K562 (cell line): Measurements from ENCODE around the gene CEP41. TPM values are rescaled to one million over a fixed set of nuclear protein-coding genes. Genes with fewer than 3 reads are reported as not detected.

ENCODE experiments used
- CBFA2T3 ChIP-seq: fragments of 450-650 bp; IDR thresholded peaks from 2 replicates; pipeline ENCODE4 v1.6.1; 2017
- MTA2 ChIP-seq: fragments of 450-650 bp; IDR thresholded peaks from 2 replicates; pipeline ENCODE4 v1.6.1; 2016; ENCODE audit warnings: low read depth
- MYBL2 ChIP-seq, 2 experiments: fragments of 450-650 bp in 1 of 2; sonication (generic) in 1 of 2; formaldehyde crosslinking in 1 of 2; IDR thresholded peaks; 2 replicates each; pipeline versions ENCODE4 v1.6.1 to v1.8.1; 2017 to 2022; ENCODE audit warnings: borderline replicate concordance in 1 of 2, inconsistent platforms in 1 of 2, low read depth in 1 of 2, mild to moderate bottlenecking in 1 of 2, missing genetic modification reagents in 1 of 2, moderate library complexity in 1 of 2
- NFE2L1 ChIP-seq: fragments of 450-650 bp; IDR thresholded peaks from 2 replicates; pipeline ENCODE4 v1.6.1; 2016; ENCODE audit warnings: missing genetic modification characterization, low read depth, mild to moderate bottlenecking, missing compliant biosample characterization, moderate library complexity, borderline replicate concordance
- PHF8 ChIP-seq: fragments of 200-600 bp; sonication (generic); IDR thresholded peaks from 2 replicates; pipeline ENCODE4 v1.6.1; 2012; ENCODE audit warnings: mixed run types, mild to moderate bottlenecking, inconsistent platforms, low read length, moderate library complexity, borderline replicate concordance
- RFX5 ChIP-seq: IDR thresholded peaks from 2 replicates; pipeline ENCODE4 v1.6.1; 2011; ENCODE audit warnings: low read depth, mild to moderate bottlenecking, improper control_type of control experiment, low read length
- SLC30A9 ChIP-seq: fragments of 250-450 bp; sonication (Bioruptor Pico); IDR thresholded peaks from 2 replicates; pipeline ENCODE4 v1.8.0; 2022; ENCODE audit warnings: mild to moderate bottlenecking, moderate library complexity
- SMARCA5 ChIP-seq: fragments of 450-650 bp; IDR thresholded peaks from 2 replicates; pipeline ENCODE4 v1.6.1; 2016
- TOE1 ChIP-seq, 2 experiments: fragments of 450-650 bp in 1 of 2; sonication (generic) in 1 of 2; formaldehyde crosslinking in 1 of 2; IDR thresholded peaks; 2 replicates each; pipeline versions ENCODE4 v1.7.1 to v1.8.0; 2016 to 2022; ENCODE audit warnings: borderline replicate concordance in 2 of 2, mild to moderate bottlenecking in 2 of 2, antibody characterized with exemption in 1 of 2, inconsistent platforms in 1 of 2, low read depth in 1 of 2, missing genetic modification reagents in 1 of 2, moderate library complexity in 1 of 2
- TRIM25 ChIP-seq: fragments of 450-650 bp; IDR thresholded peaks from 2 replicates; pipeline ENCODE4 v1.7.0; 2016; ENCODE audit warnings: borderline replicate concordance
- WHSC1 ChIP-seq: IDR thresholded peaks from one replicate; pipeline ENCODE4 v1.6.1; 2012; ENCODE audit warnings: low read length, control low read depth, inconsistent platforms
- YY1 ChIP-seq, 3 experiments: IDR thresholded peaks; 2 replicates each; pipeline ENCODE4 v1.6.1; 2011; ENCODE audit warnings: low read length in 2 of 3, mild to moderate bottlenecking in 2 of 3, moderate library complexity in 2 of 3, borderline replicate concordance in 1 of 3, control low read depth in 1 of 3, low read depth in 1 of 3; ENCODE audit not compliant: insufficient read depth in 3 of 3, insufficient replicate concordance in 2 of 3, control insufficient read depth in 1 of 3, insufficient read length in 1 of 3; ENCODE audit errors: extremely low read depth in 1 of 3
- ZNF695 ChIP-seq: fragments of 450-650 bp; formaldehyde crosslinking; IDR thresholded peaks from 2 replicates; pipeline ENCODE4 v1.4.0; 2020; ENCODE audit warnings: mild to moderate bottlenecking, moderate library complexity
- ZNF778 ChIP-seq: fragments of 450-650 bp; formaldehyde crosslinking; IDR thresholded peaks from 2 replicates; pipeline ENCODE4 v1.4.0; 2020; ENCODE audit warnings: mild to moderate bottlenecking, moderate library complexity
- polyA plus RNA-seq, 8 experiments: library from polyadenylated mRNA; depleted of rRNA in 4 of 8; stranded (reverse) in 5 of 8; unstranded in 3 of 8; fragments of >200 nt; fragmentation: Nextera tagmentation in 2 of 8; fragmentation: Illumina TruSeq in 1 of 8; extraction: Ambion mirVana in 2 of 8; extraction: Trizol in 1 of 8; gene quantifications; 2 replicates each; pipeline versions ENCODE4 v1.2.1 to v1.2.3, GENCODE V29; 2011 to 2014; ENCODE audit warnings: inconsistent platforms in 1 of 8, missing spikeins in 1 of 8
- total RNA-seq, 7 experiments: library from RNA; depleted of rRNA in 6 of 7; stranded (reverse); fragments of >200 nt in 6 of 7; fragmentation: Illumina TruSeq in 2 of 7; extraction: Trizol in 2 of 7; gene quantifications; 2 replicates each; pipeline versions ENCODE4 v1.2.1 to v1.2.3, GENCODE V29; 2011 to 2021; ENCODE audit warnings: low replicate concordance in 1 of 7
- TF ChIP-seq, protein P1 (sequence below): fragments of 200-400 bp; formaldehyde crosslinking; IDR thresholded peaks from 2 replicates; pipeline ENCODE4 v1.6.1; 2017; ENCODE audit warnings: mild to moderate bottlenecking, low read depth, low read length, moderate library complexity
- TF ChIP-seq, protein P2 (sequence below): fragments of 450-650 bp; IDR thresholded peaks from 2 replicates; pipeline ENCODE4 v1.7.1; 2018; ENCODE audit warnings: mild to moderate bottlenecking, low read depth; ENCODE audit not compliant: partially characterized antibody

CEP41 gene
- total and polyA plus RNA-seq, 9 of the 15 experiments (the other 6 are each of a cell fraction or from before 2014, with no cell fraction given) = 1.5 to 15.5 (median 6.4) TPM

- TF ChIP-seq, protein P1, sequence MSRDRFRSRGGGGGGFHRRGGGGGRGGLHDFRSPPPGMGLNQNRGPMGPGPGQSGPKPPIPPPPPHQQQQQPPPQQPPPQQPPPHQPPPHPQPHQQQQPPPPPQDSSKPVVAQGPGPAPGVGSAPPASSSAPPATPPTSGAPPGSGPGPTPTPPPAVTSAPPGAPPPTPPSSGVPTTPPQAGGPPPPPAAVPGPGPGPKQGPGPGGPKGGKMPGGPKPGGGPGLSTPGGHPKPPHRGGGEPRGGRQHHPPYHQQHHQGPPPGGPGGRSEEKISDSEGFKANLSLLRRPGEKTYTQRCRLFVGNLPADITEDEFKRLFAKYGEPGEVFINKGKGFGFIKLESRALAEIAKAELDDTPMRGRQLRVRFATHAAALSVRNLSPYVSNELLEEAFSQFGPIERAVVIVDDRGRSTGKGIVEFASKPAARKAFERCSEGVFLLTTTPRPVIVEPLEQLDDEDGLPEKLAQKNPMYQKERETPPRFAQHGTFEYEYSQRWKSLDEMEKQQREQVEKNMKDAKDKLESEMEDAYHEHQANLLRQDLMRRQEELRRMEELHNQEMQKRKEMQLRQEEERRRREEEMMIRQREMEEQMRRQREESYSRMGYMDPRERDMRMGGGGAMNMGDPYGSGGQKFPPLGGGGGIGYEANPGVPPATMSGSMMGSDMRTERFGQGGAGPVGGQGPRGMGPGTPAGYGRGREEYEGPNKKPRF = no peak
- no peak for TF ChIP-seq MTA2
- TF ChIP-seq SLC30A9 (CRISPR knock-in tag) = no peak
- TF ChIP-seq ZNF695 (CRISPR knock-in tag) = no peak
- TF ChIP-seq PHF8 = peak; percentile 34; the same call in 1 of the 2 replicates
- no peak for TF ChIP-seq SMARCA5
- no peak for TF ChIP-seq WHSC1
- TF ChIP-seq NFE2L1 (tag) = no peak
- no peak for TF ChIP-seq TRIM25
- TF ChIP-seq, protein P2, sequence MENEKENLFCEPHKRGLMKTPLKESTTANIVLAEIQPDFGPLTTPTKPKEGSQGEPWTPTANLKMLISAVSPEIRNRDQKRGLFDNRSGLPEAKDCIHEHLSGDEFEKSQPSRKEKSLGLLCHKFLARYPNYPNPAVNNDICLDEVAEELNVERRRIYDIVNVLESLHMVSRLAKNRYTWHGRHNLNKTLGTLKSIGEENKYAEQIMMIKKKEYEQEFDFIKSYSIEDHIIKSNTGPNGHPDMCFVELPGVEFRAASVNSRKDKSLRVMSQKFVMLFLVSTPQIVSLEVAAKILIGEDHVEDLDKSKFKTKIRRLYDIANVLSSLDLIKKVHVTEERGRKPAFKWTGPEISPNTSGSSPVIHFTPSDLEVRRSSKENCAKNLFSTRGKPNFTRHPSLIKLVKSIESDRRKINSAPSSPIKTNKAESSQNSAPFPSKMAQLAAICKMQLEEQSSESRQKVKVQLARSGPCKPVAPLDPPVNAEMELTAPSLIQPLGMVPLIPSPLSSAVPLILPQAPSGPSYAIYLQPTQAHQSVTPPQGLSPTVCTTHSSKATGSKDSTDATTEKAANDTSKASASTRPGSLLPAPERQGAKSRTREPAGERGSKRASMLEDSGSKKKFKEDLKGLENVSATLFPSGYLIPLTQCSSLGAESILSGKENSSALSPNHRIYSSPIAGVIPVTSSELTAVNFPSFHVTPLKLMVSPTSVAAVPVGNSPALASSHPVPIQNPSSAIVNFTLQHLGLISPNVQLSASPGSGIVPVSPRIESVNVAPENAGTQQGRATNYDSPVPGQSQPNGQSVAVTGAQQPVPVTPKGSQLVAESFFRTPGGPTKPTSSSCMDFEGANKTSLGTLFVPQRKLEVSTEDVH = peak; percentile 51
- no peak for TF ChIP-seq CBFA2T3
- no peak for TF ChIP-seq TOE1 (IDR thresholded peaks at IDR 0.05; ENCODE audit: borderline replicate concordance)
- no peak for TF ChIP-seq TOE1 (CRISPR knock-in tag; IDR thresholded peaks at IDR 0.05; ENCODE audit: borderline replicate concordance, low read depth)
- peak in 2 of 3 experiments; percentile 9 to 50 for TF ChIP-seq YY1 (IDR thresholded peaks at IDR 0.05; ENCODE audit: borderline replicate concordance in 1 of 3, control insufficient read depth in 1 of 3, extremely low read depth in 1 of 3, insufficient read depth in 3 of 3, insufficient read length in 1 of 3, insufficient replicate concordance in 2 of 3, low read depth in 1 of 3, low read length in 2 of 3)
- no peak for TF ChIP-seq RFX5
- TF ChIP-seq MYBL2 (IDR thresholded peaks at IDR 0.05; ENCODE audit: low read depth) = no peak
- TF ChIP-seq MYBL2 (CRISPR knock-in tag; IDR thresholded peaks at IDR 0.05; ENCODE audit: borderline replicate concordance) = no peak
- TF ChIP-seq ZNF778 = no peak
These were observed at the start of gene CEP41 (continued) for GRCh38 chr7:130440527-130441365.
